GM18505 (cell line): Measurements from ENCODE around the gene ZNF14.
"Not testable (repeated sequence)": the region's sequence is repeated elsewhere in the genome, so short reads cannot be mapped to it uniquely, and the experiment has no call there.

Experiments
- ATAC-seq: cut with Tn5 transposase; IDR thresholded peaks from one replicate; pipeline ENCODE4 v1.9.1; 2021; ENCODE audit not compliant: unreplicated experiment
- POLR2A ChIP-seq: IDR thresholded peaks from 4 replicates; pipeline ENCODE4 v1.6.1; 2011; ENCODE audit warnings: borderline replicate concordance; ENCODE audit not compliant: insufficient read depth, insufficient read length; ENCODE audit errors: extremely low read depth

The ZNF14 gene

DNA sequence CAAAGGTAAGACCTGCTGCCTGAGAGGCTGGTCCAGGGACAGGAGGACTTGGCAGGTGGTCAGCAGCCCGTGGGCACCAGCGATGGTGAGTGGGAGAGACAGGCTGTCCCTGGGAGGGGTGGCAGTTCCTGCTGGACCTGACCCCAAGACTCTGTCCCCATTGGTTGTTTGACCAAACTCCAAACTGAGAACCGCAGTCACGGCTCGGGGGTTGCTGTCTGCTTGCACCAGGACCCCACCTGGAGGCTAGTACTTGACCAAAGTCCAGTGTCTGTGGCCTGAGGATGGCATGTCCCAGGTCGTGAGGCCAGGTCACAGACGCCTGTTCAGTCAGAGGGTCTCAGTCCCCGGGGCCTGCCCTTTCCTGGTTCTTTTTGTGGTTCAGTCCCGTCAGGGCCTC, 9.9 kb upstream of the ZNF14 start:
- TF ChIP-seq POLR2A = no peak
- no peak for ATAC-seq

DNA sequence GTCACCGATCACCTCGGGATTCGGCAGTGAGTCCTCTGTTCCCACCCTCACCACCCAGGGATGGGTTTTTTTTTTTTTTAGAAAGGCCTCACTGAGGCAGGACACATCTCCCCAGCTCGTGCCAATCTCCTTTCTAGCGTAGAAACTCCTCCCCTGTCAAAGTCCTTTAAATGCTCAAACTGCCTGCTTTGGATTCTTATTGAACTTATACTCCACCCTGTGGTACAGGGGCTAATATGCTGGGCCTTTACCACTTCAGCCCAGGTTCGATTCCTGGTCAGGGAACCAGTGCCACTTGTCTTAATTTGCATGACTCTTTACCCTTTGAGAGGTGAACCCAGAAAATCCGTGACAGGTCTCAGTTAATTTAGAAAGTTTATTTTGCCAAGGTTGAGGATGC, 8.3 kb upstream of the ZNF14 start:
- ATAC-seq = no peak
- no peak for TF ChIP-seq POLR2A

DNA sequence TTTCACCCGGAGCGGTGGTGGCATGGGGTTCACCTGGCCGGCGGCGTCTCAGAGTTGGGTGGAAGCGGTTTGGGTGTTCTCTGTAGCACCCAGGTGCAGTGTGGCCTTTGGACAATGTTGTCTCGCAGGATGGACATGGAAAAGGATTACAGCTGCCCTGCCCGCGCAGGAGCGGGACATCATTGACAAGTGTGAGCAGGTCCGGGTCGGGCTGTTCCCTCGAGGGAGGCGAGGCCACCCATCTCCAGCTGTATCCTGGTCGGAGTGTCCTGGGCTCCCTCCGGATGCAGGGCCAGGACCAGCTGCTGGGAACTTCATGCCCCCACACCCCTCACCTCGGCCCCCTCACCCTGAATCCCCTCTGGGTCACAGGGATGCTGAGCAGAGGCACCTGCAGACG, 7.8 kb upstream of the ZNF14 start:
- ATAC-seq = no peak
- no peak for TF ChIP-seq POLR2A

DNA sequence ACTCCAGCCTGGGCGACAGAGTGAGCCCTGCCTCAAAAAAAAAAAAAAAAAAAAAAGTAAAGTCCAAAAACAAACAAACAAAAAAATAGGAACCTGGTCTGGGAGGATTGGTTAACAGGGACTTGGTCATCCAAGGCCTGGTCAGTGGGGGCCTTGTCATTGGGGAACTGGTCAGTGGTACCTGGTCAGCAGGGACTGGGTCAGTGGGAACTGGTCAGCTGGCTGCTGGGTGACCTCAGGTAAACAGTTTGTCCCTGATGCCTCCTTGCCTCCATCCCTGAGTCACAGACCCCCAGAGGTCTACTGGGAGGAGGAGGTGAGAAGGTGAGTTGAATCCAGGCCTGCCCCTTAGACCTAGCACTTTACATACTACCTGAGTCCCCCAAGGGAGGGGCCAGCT, 5.7 kb upstream of the ZNF14 start:
- ATAC-seq = no peak

DNA sequence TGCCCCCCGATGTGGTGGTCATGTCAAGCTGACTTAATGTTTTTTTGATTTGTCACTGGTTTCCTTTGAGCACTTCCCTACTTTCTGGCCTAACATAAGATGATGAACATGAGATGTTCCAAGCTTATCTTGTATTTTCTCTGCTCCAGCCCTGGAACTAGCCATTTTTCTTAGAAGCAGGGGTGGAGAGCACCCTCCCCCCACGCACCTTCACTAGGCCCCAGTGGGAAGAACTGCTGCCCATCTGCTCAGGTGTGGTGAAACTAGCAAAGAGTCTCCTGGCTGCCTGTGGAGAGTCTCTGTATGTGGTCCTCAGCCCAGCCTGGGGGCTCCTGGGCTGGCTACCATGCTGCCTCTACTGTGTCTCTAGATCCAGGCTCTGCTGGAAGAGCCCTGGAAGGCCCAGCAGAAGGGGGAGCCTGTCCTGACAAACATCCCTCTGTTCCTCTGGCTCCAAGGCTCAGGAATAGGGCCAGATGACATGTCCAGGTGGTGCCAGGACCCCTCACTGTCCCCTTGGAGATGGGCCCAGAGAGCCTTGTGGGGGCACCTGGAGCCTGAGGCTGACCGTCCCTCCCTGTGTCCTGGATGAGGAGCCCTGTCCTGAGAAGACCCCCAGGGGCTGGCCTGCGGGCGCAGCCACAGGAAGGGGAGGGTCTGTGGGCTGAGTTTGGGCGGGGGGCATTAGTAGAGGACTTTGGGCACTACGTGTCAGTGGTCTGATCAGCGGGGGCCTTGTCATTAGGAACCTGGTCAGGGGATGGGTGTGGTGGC, 4.8 kb upstream of the ZNF14 start:
- no peak for ATAC-seq
- TF ChIP-seq POLR2A = no peak

More for the DNA sequence above, 5.7 kb upstream of the ZNF14 start:
- no peak for TF ChIP-seq POLR2A

DNA sequence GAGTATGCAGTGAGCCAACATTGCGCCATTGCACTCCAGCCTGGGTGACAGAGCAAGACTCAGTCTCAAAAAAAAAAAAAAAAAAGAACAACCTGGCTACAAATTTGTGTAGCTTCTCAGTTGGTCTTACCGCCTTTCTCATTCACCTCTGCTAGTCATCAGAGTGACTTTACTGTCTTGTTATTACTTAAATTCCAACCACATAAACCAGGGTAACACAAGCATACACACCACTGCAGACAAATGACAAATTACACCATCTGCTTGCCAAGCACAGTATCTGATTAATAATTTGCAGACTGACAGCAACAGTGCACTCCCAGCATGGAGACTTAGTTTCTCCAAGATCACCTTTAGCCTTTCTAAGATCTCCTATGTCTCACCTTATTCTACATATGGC, 11.0 kb downstream of the ZNF14 start:
- TF ChIP-seq POLR2A = no peak
- ATAC-seq = no peak

DNA sequence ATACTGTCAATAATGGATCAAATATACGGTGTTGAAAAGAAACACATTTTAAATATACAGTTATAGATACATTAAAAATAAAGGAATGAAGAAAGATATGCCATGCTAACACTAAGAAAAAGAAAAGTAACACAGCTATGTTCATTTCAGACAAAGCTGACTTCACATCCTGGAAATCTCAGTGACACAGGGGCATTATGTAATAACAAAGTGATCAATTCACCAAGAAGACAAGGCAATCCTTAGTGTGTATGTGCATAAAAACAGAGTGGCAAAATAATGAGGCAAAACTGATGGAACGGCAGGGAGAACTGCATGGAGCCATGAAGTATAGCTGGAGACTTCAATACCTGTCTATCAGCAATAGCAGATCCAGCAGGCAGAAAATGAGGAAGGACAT, 13.1 kb downstream of the ZNF14 start:
- no peak for ATAC-seq
- TF ChIP-seq POLR2A = no peak

DNA sequence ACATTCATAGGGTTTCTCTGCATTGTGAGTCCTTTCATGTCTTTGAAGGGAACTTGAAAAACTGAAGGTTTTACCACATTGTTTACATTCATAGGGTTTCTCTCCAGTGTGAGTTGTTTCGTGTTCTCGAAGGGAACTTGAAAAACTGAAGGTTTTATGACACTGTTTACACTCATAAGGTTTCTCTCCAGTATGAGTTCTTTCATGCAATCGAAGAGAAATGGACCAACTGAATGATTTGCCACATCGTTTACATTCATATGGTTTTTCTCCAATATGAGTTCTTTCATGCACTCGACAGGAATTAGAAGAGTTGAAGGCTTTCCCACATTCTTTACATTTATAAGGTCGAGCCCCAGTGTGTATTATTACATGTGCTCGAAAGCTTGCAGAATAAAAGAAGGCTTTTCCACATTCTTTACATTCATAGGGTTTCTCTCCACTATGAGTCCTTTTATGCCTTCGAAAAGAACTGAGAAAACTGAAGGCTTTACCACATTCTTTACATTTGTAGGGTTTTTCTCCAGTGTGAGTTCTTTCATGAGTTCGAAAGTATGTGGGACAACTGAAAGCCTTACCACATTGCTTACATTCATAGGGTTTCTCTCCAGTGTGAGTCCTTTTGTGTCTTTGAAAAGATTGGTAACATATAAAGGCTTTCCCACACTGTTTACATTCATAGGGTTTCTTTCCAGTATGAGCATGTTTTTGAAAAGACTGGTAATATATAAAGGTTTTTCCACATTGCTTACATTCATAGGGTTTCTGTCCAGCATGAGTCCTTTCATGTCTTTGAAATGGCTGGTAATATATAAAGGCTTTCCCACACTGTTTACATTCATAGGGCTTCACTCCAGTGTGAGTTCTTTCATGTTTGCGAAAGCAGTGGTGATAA, 20.7 kb downstream of the ZNF14 start:
- no peak for ATAC-seq
- no peak for TF ChIP-seq POLR2A

DNA sequence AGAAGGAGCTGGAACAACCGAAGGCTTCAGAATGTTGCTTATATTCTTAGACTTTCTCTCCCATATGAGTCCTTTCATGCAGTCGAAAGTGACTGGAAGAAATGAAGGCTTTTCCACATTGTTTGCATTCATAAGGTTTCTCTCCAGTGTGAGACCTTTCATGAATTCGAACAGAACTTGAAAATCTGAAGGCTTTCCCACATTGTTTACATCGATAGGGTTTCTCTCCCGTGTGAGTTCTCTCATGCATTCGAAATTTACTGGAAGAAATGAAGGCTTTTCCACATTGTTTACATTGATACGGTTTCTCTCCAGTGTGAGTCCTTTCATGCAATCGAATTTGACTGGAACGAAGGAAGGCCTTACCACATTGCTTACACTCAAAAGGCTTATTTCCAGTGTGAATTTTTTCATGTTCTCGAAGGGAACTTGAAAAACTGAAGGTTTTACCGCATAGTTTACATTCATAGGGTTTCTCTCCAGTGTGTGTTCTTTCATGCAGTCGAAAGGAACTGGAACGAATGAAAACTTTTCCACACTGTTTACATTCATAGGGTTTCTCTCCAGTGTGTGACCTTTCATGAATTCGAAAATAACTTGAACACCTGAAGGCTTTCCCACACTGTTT, 21.5 kb downstream of the ZNF14 start:
- TF ChIP-seq POLR2A = no peak
- no peak for ATAC-seq

DNA sequence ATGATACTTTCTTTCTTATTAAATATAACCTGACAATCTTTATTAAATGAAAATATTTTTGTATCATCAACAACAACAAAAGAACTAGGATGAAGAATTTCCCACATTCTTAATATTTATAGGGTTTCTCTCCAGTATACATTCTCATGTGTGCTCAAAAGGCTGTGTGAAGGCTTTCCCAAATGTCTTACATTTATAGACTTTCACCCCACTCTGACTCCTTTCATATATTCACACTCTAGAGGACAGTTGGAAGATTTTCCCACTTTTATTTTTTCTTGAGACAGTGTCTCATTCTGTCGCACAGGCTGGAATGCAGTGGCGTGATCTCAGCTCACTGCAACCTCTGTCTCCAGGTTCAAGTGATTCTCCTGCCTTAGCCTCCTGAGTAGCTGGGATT, 22.4 kb downstream of the ZNF14 start:
- no peak for ATAC-seq
- no peak for TF ChIP-seq POLR2A

DNA sequence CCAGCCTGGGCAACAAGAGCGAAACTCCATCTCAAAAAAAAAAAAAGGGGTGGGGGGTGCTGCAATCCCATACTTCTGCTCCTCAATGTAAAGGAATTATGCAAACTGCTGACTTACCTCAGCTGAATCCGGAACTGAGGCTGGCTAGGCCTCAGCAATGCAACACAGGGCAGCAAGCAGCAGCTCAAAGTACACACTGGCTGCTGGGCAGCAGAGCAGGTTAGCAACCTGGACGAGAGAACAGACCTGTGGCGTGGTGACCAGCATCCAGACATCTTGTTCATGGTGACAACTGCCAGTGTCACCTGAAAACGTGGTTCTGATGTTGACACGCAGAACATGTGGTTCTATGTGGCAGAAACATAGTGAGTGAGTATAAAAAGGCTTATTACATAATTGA, 28.1 kb downstream of the ZNF14 start:
- no peak for TF ChIP-seq POLR2A
- no peak for ATAC-seq

DNA sequence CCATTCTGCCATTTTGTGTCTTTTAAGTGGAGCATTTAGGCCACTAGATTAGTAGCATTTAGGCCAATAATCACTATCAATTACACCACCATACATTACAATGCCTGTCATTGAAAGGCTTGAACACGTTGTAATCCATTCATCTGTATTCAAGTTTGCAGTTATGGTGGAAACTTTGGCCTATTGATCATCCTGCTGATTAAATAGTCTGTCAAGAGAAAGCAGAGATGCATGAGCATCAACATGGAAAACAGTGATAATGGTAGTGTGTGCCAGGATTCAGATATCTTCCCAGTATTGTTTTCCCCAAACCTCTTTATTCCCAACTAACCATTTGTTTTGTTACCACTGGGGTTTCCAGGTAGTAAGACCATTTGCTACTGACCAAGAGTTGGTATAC, 32.4 kb downstream of the ZNF14 start:
- ATAC-seq = not testable (repeated sequence)

DNA sequence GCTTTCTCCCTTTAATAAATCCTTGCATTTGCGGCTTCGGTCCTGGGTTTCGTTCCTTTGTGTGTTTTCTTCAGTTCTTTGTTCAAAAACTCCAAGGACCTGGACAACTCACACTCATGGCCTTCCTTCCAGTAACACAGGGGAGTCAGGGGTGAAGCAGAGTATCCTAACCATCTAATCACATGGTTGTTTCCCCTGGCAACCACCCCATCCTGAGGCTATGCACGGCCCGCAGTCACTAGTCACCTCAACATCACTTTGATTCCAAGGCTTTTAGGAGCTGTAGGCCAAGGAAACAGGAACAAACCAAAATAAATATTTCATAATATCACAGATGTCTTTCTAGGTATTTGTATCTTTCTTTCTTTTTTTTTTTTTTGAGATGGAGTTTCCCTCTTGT, 35.3 kb downstream of the ZNF14 start:
- no peak for ATAC-seq
- no peak for TF ChIP-seq POLR2A

DNA sequence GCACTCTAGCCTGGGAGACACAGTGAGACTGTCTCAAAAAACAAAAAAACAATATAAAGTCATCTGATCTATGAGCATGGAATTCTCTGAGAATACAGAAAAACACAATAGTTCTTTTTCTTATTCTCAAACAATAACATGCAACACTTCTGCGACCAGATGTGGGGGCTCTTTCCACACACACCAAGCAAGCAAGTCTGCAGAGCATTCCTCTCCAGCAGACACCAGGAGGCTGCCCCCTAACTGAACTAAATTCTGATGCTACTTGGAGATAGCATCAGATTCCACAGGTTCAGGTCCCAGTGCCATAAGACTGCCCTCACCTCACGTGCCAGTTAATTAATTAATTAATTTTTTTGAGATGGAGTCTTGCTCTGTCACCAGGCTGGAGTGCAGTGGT, 36.5 kb downstream of the ZNF14 start:
- no peak for TF ChIP-seq POLR2A
- no peak for ATAC-seq

DNA sequence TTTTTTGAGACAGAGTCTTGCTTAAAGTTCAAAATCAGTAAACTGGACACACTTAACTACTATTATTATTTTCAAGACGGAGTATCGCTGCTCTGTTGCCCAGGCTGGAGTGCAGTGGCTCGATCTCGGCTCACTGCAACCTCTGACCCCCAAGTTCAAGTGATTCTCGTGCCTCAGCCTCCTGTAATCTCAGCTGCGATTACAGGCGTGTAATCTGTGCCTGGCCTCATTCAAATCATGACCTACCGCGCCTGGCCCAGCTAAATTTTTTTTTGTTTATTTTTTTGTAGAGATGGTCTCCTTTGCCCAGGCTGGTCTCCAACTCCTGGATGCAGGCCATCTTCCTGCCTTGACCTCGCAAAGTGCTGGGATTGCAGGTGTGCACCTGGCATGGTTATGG, 41.2 kb downstream of the ZNF14 start:
- no peak for ATAC-seq
- no peak for TF ChIP-seq POLR2A

DNA sequence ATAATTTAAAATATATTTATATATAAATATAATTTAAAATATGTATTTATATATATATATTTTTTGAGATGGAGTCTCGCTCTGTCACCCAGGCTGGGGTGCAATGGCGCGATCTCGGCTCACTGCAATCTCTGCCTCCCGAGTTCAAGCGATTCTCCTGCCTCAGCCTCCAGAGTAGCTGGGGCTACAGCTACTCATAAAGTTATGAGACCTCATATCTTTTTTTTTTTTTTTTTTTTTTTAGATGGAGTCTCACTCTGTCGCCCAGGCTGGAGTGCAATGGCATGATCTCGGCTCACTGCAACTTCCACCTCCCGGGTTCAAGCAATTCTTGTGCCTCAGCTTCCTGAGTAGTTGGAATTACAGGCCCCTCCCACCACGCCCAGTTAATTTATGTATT, 43.9 kb downstream of the ZNF14 start:
- not testable (repeated sequence) for ATAC-seq
